ENCODE results near the gene GAS2. TPM values are rescaled to one million over a fixed set of nuclear protein-coding genes. Genes with fewer than 3 reads are reported as not detected.

The GAS2 gene
- polyA plus RNA-seq, 1 of the 3 experiments (the other 2 are of a cell fraction) = 0.72 TPM

GRCh38 chr11:22792497-22792896 is 126.1 kb downstream of the GAS2 start:
- H3K27me3 ChIP-seq (ENCODE audit: insufficient read depth) = no peaks in the 10 kb centered on the region
- POLR2A ChIA-PET = no interaction called here
- H3K9me2 ChIP-seq = no peaks in the 10 kb centered on the region
- H4K20me1 ChIP-seq (ENCODE audit: insufficient read depth) = no peaks in the 10 kb centered on the region
- H3K27ac ChIP-seq (ENCODE audit: low read depth in 2 of 2, low read length in 1 of 2) = peak overlapping the region in 1 of 2 experiments; percentile 74; a peak in 2 of 4 replicates
- H3K79me2 ChIP-seq (ENCODE audit: insufficient read depth) = no peaks in the 10 kb centered on the region
- H3K36me3 ChIP-seq (replicated peaks in 1 of 2; ENCODE audit: control insufficient read depth in 1 of 2, insufficient read depth in 2 of 2, low read length in 1 of 2) = no peaks in the 10 kb centered on the region
- peaks cover 0 to 21% of the 10 kb centered on the region in 2 experiments; a peak in 3 of 4 replicates for H3K4me1 ChIP-seq (ENCODE audit: control insufficient read depth in 1 of 2, insufficient read depth in 2 of 2, low read depth in 1 of 2, low read length in 1 of 2)
- peaks cover 6% of the 10 kb centered on the region for H3F3A ChIP-seq (replicated peaks; ENCODE audit: insufficient read depth)
- H3K4me3 ChIP-seq (ENCODE audit: low read depth in 2 of 2, low read length in 1 of 2) = no peak overlapping the region
- DNase-seq = no peak
- peak overlapping the region; percentile 43 for H3K4me2 ChIP-seq
- H2AFZ ChIP-seq (ENCODE audit: low read depth) = peak overlapping the region; percentile 52
- 0 out of 2 replicates have a peak overlapping the region, but pooled peaks have one; percentile 12 for H3K9ac ChIP-seq
- WGBS (ENCODE audit: low lambda C conversion rate) = 14% methylated on average over 3 of the region's 3 CpGs
- H3K9me3 ChIP-seq = no peaks in the 10 kb centered on the region
- CTCF ChIA-PET = interaction anchor here (1.0 to 1.5 kb wide), 4 partner anchors 30 to 253 kb away, joined by 3 to 5 read pairs (median 4); no protein-coding TSS in a partner anchor
- peak; percentile 45; the same call in 1 of the 2 replicates for TF ChIP-seq JUND (IDR thresholded peaks at IDR 0.05)
- TF ChIP-seq EP300 (IDR thresholded peaks at IDR 0.05; ENCODE audit: borderline replicate concordance in 1 of 2, low read depth in 1 of 2, low read length in 1 of 2) = peak in 1 of 2 experiments; percentile 37; a peak in 1 of 4 replicates
- TF ChIP-seq RCOR1 (IDR thresholded peaks at IDR 0.05; ENCODE audit: low read length) = no peak
- TF ChIP-seq FOSL2 (IDR thresholded peaks at IDR 0.05; ENCODE audit: borderline replicate concordance, low read depth) = peak; percentile 72; the same call in 1 of the 2 replicates
- TF ChIP-seq REST (IDR thresholded peaks at IDR 0.05; ENCODE audit: low read depth, low read length) = no peak
- TF ChIP-seq NFIC (IDR thresholded peaks at IDR 0.05; ENCODE audit: borderline replicate concordance) = peak; percentile 13; the same call in 1 of the 2 replicates
- TF ChIP-seq USF1 (IDR thresholded peaks at IDR 0.05; ENCODE audit: borderline replicate concordance, low read depth) = peak; percentile 6; the same call in 1 of the 2 replicates
- peak; percentile 60 for TF ChIP-seq PBX3 (IDR thresholded peaks at IDR 0.05)
- TF ChIP-seq RXRA (IDR thresholded peaks at IDR 0.05; ENCODE audit: borderline replicate concordance, low read depth) = peak; percentile 75; the same call in 1 of the 2 replicates
- no peak for TF ChIP-seq MAX (IDR thresholded peaks at IDR 0.05; ENCODE audit: low read depth)
- TF ChIP-seq TCF12 (IDR thresholded peaks at IDR 0.05) = peak; percentile 52
- TF ChIP-seq MXI1 (IDR thresholded peaks at IDR 0.05; ENCODE audit: low read depth, low read length) = no peak
- TF ChIP-seq GATA2 (CRISPR knock-in tag; IDR thresholded peaks at IDR 0.05) = no peak

Measured in SK-N-SH (cell line).